T-helper 2 cell (primary cell): ENCODE data around the gene SIGLEC6.

Source experiments
- DNase-seq, 5 experiments: peaks; one replicate each; pipeline versions ENCODE4 v3.0.0 to v3.0.0-alpha.2; 2012 to 2022
- total RNA-seq, 2 donors: gene quantifications; one replicate each; lab custom pipeline; 2026; lab: John Stamatoyannopoulos, UW

The SIGLEC6 gene
- total RNA-seq: 0 reads per million in 2 donors

DNA sequence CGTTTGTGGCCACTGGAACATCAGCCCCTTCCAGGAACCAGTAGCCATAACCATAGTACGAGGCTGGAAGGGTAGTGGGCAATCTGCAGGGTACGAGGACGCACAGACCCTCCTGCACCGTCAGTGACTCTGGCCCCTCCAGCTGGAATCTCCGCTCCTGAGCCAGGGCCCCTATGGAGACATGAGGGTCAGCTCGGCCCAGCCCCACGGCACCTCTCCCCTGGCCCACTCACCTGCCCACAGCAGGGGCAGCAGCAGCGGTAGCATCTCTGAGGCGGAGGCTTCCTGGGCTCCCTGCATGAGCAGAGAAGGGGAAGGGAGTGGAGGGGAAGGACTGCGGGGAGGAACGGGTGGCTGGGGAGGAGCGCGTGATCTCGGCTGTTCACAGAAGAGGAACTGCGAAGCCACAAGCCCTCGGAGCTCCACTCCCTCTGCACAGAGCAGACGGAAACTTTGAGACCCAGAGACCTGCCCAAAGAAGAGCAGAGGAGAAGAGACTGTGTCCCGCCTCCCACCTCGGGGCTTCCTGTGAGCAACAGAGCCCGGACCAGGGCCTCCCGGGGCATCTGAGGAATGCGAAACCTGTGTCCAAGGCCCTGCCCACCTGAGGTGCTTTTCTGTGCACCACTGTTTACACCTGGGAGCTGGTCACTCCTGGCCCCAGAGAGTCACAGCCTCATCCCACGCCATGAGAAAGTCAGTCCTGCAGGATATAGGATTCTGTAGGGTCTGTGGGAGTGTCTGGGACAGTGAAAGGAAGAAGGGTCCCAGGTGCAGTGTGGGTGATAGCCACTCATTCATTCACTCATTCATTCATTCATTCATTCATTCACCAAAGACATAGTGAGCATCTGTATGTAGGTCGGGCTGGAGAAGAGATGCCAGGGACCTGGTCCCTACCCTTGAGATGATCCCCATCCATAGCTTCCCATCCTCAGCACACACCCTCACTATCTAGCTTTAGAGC, at the start of gene SIGLEC6:
SIGLEC6 (minus strand) TSS at position 322 of the 967 bp plus-strand sequence; CDS start at position 300, 22 bp downstream.
- peak in 1 of 5 experiments; percentile 45 for DNase-seq

GRCh38 chr19:51576850-51577249, 45.4 kb upstream of the SIGLEC6 start:
- peak in 1 of 5 experiments; percentile 46 for DNase-seq

DNA sequence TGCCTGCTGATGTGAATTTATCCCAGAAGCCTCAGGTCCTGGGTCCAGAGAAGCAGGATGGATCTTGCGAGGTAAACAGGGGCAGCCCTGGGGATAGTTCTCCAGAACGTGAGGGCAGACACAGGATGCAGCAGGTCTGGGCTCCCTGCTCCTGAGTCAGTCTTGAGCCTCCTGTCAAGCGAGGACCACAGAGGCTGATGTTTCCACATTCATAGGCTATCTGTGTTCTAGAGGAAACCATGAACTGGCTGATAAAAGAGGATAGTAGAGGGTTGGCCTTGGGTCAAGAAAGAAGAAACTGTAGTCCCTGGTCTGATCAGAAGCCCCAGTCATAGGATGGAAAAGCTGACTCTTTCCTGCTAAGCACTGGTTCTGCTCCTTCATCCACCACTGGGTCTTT, 41.9 kb upstream of the SIGLEC6 start:
- no peak for DNase-seq

DNA sequence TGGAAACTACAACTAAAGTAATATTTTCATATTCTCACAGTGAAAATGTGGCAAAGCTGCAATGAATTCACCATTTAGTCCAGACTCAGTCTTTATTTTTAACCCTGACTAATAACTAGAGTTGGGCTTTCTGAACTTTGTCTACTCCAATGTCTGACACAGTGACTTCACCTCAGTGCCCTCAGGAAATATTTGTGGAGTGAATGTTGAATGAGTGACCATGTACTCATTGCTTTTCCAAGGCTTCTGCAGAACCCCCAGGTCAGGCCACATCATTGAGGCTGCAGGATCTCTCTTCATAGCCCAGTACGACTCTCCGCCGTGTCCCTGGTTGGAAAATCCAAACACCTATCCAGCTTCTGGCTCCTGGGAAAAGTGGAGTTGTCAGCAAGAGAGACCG, 41.4 kb upstream of the SIGLEC6 start:
- no peak for DNase-seq

GRCh38 chr19:51572410-51572809, 40.9 kb upstream of the SIGLEC6 start:
- DNase-seq: no peak

DNA sequence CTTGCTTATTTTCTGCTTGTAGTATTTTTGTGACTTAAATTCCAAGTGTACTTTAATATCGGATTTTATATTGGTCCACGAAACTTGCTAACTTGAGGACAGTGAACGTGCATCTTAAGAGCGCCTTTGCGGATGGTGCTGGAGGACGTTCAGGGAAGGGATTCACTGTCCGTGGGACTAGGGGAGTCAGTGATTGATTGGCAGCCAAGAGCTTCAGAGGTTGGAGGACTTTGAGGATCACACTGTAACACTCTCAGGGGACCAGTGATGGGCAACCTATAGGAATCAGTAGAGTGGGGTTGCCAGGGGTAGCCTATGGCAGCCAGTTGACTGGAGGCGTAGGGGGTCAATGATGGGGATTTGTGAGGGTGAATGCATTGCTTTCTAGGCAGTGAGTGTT, 40.1 kb upstream of the SIGLEC6 start:
- peak in 1 of 5 experiments; percentile 15 for DNase-seq

- DNase-seq: peak; percentile 45 to 91 (median 72)
Measured at GRCh38 chr19:51570962-51571575, 39.6 kb upstream of the SIGLEC6 start, which contains the start of gene ZNF175. Gene ZNF175 (plus strand): TSS chr19:51571283. CDS start chr19:51573330, 2,047 bp downstream.

DNA sequence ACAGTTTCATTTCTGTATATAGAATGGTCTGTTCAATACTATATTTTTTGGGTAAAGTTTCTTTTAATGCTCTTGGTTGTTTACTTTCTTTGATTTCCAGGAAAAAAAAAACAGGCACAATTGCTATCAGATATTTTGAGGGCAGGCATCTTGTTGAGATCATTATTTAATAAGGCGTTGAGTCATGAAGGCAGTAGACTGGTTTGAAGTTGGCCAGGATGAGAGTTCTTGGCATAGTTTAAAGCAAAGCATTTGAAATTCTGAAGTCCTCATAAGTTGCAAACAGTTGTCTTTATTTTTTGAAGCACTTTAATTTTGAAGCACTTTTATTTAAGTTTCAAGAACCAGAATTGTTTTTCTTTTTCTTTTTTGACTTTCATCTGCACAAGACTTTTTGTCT, 37.0 kb upstream of the SIGLEC6 start:
- DNase-seq: no peak

DNA sequence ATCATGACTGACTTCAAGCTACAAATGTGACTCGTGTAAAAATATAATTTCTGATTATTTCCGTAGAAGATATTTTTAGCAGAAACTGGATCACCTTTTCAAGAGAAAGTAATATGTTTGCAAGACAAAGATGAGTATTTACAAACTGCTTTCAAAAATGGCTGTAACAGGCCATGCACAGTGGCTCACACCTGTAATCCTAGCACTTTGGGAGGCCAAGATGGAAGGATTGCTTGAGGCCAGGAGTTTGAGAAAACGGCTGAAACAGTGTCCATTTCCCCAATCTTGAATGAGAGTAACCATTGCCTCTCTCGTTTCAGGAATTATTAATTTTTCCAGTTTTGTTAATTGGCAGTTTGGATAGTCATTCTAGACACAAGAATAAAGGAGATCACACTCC, 36.1 kb upstream of the SIGLEC6 start:
- no peak for DNase-seq

GRCh38 chr19:51566489-51567100, 35.1 kb upstream of the SIGLEC6 start:
- DNase-seq: no peak

DNA sequence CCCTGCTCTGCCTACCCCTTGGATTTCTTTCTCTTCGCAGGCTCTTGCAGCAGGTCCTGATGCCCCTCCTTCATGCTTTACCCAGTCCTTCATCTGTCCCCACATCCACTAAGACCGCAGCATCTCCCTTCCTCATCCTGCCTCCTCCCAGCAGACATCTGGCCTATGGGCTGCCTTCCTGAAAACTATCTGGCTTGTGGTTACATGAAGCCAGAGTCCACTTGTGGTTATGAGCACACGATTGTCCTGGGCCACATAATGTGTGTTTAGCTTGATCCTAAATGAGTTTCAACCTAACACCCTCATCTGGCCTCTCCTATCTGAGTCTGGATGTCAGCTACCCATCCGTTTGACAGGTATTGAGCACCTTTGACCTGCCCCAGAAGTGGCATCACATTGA, 34.1 kb upstream of the SIGLEC6 start:
- DNase-seq: no peak

DNA sequence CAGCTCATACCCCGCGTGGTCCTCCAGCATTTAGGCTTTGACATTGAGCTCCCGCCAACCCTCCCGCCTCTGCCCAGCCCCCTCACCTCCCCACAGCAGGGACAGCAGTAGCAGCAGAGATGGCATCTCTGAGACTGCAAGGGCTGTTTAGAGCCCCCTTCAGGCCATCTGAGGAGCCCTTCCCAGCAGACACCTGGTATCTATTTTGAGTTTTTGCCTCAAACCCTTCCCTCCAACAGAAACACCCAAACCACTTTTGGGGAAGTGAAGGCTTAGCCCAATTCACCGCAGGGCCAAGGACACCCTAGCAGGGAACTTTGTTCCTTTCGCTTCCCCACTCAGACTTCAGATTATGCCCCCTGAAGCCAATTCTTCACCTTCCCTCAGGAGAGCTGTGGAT, 33.3 kb upstream of the SIGLEC6 start:
- no peak for DNase-seq

DNA sequence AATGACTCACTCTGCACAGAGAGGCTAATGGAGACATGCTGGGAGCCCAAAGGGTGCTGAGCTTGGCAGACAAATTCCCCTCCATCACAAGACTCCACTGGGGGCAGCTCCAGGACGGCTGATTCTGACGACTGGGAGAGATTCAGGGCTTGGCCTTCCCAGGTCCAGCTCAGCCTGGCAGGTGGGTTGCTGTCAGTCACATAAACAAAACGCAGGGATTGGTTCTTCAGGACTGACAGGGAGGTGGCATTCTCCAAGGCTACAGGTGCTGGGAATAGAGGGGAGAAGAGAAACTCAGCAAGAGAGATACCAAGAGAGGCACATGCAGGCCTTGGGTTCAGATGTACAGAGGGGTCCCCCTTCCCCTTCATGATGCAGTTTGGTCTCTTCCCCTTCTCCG, 28.9 kb upstream of the SIGLEC6 start:
- no peak for DNase-seq

GRCh38 chr19:51559240-51559639, 27.8 kb upstream of the SIGLEC6 start:
- DNase-seq: no peak

GRCh38 chr19:51552996-51553725, 21.7 kb upstream of the SIGLEC6 start:
- DNase-seq: peak in 1 of 5 experiments; percentile 43

DNA sequence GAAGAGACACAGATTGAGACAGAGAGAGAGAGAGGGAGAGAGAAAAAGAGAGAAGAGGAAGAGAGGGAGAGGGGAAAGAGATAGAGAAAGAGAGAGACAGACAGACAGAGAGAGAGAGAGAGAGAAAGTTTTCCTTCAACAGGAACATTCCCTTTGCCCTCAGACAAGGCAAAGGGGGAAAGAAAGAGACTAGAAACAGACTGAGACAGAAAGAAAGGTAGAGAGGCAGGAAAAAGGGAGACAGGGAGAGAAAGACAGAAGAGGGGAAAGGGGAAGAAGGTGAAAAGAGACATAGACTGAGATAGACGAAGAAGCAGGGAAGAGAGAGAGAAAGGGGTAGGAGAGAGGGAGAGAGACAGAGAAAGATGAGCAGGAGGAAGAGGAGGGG, 21.1 kb upstream of the SIGLEC6 start:
- no peak for DNase-seq

DNA sequence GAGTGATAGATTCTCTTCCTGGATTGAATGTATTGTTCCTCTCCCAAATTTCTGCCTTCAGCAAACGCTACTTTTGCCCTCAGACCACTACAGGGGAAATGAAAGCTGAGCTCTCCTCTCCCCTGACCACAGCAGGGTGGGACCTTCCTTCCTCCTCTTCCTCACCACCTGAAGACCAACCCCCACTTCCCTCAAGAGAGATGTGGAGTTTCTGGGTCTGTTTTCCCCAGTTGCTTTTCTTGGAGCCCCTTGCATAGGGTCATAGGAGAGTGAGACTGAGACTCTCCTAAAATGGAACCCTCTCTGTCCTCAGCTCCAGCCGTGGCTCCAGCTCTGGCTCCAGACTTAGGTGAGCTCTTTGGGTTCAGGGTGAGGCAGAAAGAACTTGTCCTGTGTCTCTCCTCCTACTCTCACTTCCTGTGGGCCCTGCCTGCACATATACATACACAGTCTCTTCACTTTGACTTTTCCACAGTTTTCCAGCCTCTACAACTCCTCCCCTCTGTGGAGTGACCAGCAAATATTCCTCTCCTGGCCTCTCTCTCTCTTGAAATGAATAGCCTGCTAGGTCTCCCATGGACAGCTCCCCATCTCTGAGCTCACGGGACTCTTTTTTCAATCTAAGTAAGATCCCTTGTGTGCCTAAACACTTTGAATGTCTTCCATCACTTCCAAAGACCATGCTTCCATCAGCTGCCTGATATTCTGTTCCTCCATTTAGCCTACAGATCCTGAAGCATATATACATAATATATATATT, 20.4 kb upstream of the SIGLEC6 start:
- no peak for DNase-seq

DNA sequence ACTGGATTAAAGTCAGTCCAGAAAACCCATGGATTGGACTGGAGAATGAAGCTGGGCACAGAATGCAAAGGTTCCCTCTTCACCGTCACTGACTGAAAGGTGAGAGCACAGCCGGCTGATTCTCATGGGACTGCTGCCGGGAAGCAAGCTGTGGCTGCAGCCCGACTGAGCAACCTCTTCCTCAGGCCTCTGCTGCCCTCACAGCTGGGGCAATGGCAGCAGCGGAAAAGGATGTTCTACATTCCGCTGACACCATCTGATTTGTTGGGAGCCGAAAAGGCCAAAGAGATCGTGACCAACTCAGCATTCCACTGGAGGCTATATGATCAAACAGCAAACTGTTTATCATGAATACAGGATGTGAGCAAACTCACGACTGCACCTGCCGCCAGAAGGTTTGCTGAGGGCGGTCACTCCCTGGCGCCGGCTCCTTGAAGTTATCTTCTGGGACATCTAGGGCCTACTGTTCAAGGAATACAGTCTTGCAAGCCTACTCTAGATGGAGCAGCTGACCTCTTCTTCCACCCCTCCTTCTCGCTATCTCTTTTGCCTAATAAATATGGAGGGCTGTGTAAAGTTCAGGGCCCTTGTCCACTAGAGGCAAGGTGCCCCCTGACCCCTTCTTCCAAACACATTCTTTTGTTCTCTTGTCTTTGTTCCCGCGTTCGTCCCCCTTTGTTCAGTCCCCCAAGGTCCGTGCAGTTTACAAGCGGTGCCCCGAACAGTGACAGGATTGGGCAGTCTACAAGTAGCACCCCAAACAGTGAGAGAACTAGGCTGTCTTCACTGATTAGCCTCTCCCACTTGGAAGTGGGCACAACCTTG, 19.6 kb upstream of the SIGLEC6 start:
- DNase-seq: no peak

- DNase-seq: no peak
Measured at GRCh38 chr19:51549533-51550324, 18.3 kb upstream of the SIGLEC6 start.

DNA sequence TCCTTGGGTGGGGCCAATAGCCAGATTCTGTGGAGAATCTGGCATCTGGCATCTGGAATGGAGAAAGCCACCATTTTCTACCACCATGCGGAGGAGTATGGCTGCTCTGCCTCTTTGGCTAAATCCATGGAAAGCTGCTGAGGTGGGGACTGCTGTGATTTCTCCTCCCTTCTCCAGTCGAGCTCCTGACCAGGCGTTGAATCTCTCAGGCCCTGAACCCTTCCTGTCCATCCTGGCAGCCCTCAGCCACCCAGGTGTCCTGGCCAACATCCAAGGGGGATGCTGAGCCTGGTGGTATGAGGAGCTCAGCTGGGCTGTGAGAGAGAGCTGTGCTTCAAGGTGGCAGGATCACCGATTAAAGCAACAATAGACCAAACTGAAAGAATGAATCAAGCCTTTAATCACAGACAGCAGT, 17.4 kb upstream of the SIGLEC6 start:
- no peak for DNase-seq
